Lung (tissue), 12 donors: Measurements from ENCODE around the gene LSM5. TPM values are rescaled to one million over a fixed set of nuclear protein-coding genes. Genes with fewer than 3 reads are reported as not detected.

Source experiments
- ATAC-seq: fragments of 200-7000 bp; cut with Tn5 transposase; one replicate; pipeline ENCODE4 v1.9.1; 2020; ENCODE audit warnings: moderate number of reproducible peaks; ENCODE audit not compliant: insufficient read depth, low FRiP score
- DNase-seq, 3 donors: peaks; one replicate each; pipeline ENCODE4 v3.0.0-alpha.2; 2013 to 2017
- H3K27ac ChIP-seq, 2 donors: one replicate each; pipeline ENCODE4 v1.5.1; 2013; ENCODE audit warnings: mild to moderate bottlenecking in 2 of 2, moderate library complexity in 2 of 2, control low read depth in 1 of 2, inconsistent platforms in 1 of 2, low read depth in 1 of 2, low read length in 1 of 2
- H3K27me3 ChIP-seq, 3 donors: one replicate each; pipeline ENCODE4 v1.5.1; 2013; ENCODE audit warnings: low read length in 2 of 3; ENCODE audit not compliant: control insufficient read depth in 3 of 3, insufficient read depth in 3 of 3
- H3K36me3 ChIP-seq, 4 donors: one replicate each; pipeline ENCODE4 v1.5.1; 2013; ENCODE audit warnings: low read length in 4 of 4, mild to moderate bottlenecking in 1 of 4, moderate library complexity in 1 of 4; ENCODE audit not compliant: control insufficient read depth in 4 of 4, insufficient read depth in 4 of 4
- H3K4me1 ChIP-seq, 5 donors: one replicate each; pipeline ENCODE4 v1.5.1; 2013; ENCODE audit warnings: low read length in 5 of 5, mild to moderate bottlenecking in 2 of 5, moderate library complexity in 1 of 5; ENCODE audit not compliant: control insufficient read depth in 5 of 5, insufficient read depth in 5 of 5
- H3K4me3 ChIP-seq: one replicate; pipeline ENCODE4 v1.5.1; 2013; ENCODE audit warnings: mild to moderate bottlenecking, control low read depth, moderate library complexity
- H3K9ac ChIP-seq, 2 donors: one replicate each; pipeline ENCODE4 v1.5.1; 2013; ENCODE audit warnings: low read length in 2 of 2, control low read depth in 1 of 2; ENCODE audit not compliant: insufficient read depth in 1 of 2
- H3K9me3 ChIP-seq, 4 donors: one replicate each; pipeline ENCODE4 v1.5.1; 2013; ENCODE audit warnings: low read length in 3 of 4, mild to moderate bottlenecking in 1 of 4, moderate library complexity in 1 of 4; ENCODE audit not compliant: control insufficient read depth in 4 of 4, insufficient read depth in 3 of 4
- CTCF ChIP-seq: IDR thresholded peaks from 2 replicates; pipeline ENCODE4 v1.5.1; 2012; ENCODE audit warnings: mild to moderate bottlenecking; ENCODE audit errors: control extremely low read depth, extremely low read depth
- WGBS, 2 donors: extraction: QIAGEN DNeasy Blood & Tissue Kit; methylation state at CpG; one replicate each; pipeline ENCODE4 v1.1.7; 2013; 5-methylcytosine and 5-hydroxymethylcytosine counted together
- polyA plus RNA-seq, 2 donors: library from polyadenylated mRNA; stranded (reverse); fragments of 200-250 nt; gene quantifications; one replicate each; pipeline ENCODE4 v1.2.1, GENCODE V29; 2013
- total RNA-seq, 2 donors: library from RNA; depleted of rRNA in 1 of 2; stranded (reverse); fragments of >200 nt in 1 of 2; gene quantifications; one replicate each; pipeline ENCODE4 v1.2.1, GENCODE V29; 2014 to 2021
- donor health status: control.
- donor health status: control.
- donor health status: Bipolar disorder and iron deficiency.
- donor health status: healthy.
- donor health status: DM: yes; HTN: yes; CAD: no.

Gene LSM5
- total and polyA plus RNA-seq, 4 donors = 23.0 to 98.5 (median 37.8) TPM

GRCh38 chr7:32462977-32463376 lies 27.2 kb downstream of the LSM5 start:
- ATAC-seq (no peak), DNase-seq (no peak)
- H3K4me1 ChIP-seq = peaks cover 0 to 2% (median 0%) of the 10 kb centered on the region in 5 donors
- no peak overlapping the region for H3K27ac ChIP-seq
- WGBS, 2 donors = 89 to 100% methylated on average over 1 of the region's 1 CpG
- no peaks in the 10 kb centered on the region for H3K36me3 ChIP-seq
- no peak for TF ChIP-seq CTCF
- H3K27me3 ChIP-seq = no peaks in the 10 kb centered on the region
- peaks cover 0 to 1% (median 0%) of the 10 kb centered on the region in 4 donors for H3K9me3 ChIP-seq
- H3K9ac ChIP-seq = no peak overlapping the region
- no peak overlapping the region for H3K4me3 ChIP-seq

- no peak overlapping the region for H3K9ac ChIP-seq
- no peaks in the 10 kb centered on the region for H3K27me3 ChIP-seq
- H3K9me3 ChIP-seq = peaks cover 0 to 1% (median 0%) of the 10 kb centered on the region in 4 donors
- no peak for TF ChIP-seq CTCF
- H3K27ac ChIP-seq = no peak overlapping the region
- H3K4me3 ChIP-seq = no peak overlapping the region
- peaks cover 0 to 2% (median 0%) of the 10 kb centered on the region in 5 donors for H3K4me1 ChIP-seq
- DNase-seq = no peak
- no peak for ATAC-seq
- H3K36me3 ChIP-seq = no peaks in the 10 kb centered on the region
Measured at GRCh38 chr7:32462451-32462850, 27.7 kb downstream of the LSM5 start.

GRCh38 chr7:32461484-32461883 lies 28.7 kb downstream of the LSM5 start:
- 73 to 85% methylated on average over 2 of the region's 2 CpGs for WGBS, 2 donors
- TF ChIP-seq CTCF = no peak
- no peaks in the 10 kb centered on the region for H3K27me3 ChIP-seq
- no peak overlapping the region for H3K4me3 ChIP-seq
- ATAC-seq = no peak
- no peak overlapping the region for H3K27ac ChIP-seq
- no peak overlapping the region for H3K9ac ChIP-seq
- H3K9me3 ChIP-seq = peaks cover 0 to 1% (median 0%) of the 10 kb centered on the region in 4 donors
- no peak for DNase-seq
- H3K36me3 ChIP-seq = no peaks in the 10 kb centered on the region
- peaks cover 0 to 2% (median 0%) of the 10 kb centered on the region in 5 donors for H3K4me1 ChIP-seq

GRCh38 chr7:32459788-32460187 lies 30.4 kb downstream of the LSM5 start:
- Histone ChIP-seq H3K27me3 (no peaks in the 10 kb centered on the region), H3K9me3 (peaks cover 0 to 1% (median 0%) of the 10 kb centered on the region in 4 donors), H3K36me3 (no peaks in the 10 kb centered on the region), H3K4me1 (peaks cover 0 to 2% (median 0%) of the 10 kb centered on the region in 5 donors), H3K4me3 (no peak overlapping the region), H3K9ac (no peak overlapping the region), H3K27ac (no peak overlapping the region)
- 72 to 96% methylated on average over 2 of the region's 2 CpGs for WGBS, 2 donors
- TF ChIP-seq CTCF = no peak
- ATAC-seq = no peak
- no peak for DNase-seq
